Dermis microvascular lymphatic vessel endothelial cell (primary cell): ENCODE measurements around the gene TIMP4. TPM values are rescaled to one million over a fixed set of nuclear protein-coding genes. Genes with fewer than 3 reads are reported as not detected.

Experiments used
- DNase-seq, 2 donors: peaks; one replicate each; pipeline versions ENCODE4 v3.0.0 to v3.0.0-alpha.2; 2010; ENCODE audit warnings: low read depth in 2 of 2
- total RNA-seq: library from RNA; depleted of rRNA; stranded (reverse); fragments of >200 nt; gene quantifications from 2 replicates; pipeline ENCODE4 v1.2.1, GENCODE V29; 2014

TIMP4 gene
- total RNA-seq, 1 donor from 2014 or later, result 0.64 TPM

DNA sequence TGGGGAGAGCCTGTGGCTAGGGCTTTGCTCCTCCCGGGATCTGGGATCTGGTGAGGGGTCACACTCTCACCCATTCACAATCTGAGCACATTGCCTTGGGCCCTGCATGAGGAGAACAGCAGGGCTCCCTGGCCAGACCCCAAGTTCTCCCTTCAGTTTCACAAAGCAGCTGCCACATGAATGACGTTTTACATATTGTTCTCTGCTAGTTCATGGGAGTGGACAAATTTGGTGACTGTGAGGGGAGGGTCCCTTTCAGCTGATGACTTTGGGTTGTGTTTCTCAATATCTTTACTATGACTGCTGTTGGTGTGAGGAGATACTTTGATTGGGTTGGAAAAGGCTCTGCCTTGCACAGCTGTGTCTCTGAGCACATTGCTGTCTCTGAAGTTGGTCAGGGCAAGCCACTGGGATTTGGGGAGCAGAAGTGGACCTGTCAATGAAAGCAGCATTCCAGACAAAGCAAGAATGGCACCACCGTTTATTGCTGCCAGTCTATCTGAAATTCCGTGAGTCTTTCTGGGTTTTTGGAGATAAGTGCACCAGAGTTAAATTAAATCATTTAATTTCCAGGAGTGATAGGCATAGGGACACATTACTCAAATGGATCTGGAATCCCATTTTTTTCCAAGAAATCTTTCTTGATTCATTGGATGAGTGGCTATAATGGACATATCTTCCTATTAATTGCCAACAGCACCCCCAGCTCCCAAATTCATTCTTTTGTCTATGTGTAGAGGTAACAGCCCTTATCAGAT, 10.3 kb downstream of the TIMP4 start:
- no peak for DNase-seq

DNA sequence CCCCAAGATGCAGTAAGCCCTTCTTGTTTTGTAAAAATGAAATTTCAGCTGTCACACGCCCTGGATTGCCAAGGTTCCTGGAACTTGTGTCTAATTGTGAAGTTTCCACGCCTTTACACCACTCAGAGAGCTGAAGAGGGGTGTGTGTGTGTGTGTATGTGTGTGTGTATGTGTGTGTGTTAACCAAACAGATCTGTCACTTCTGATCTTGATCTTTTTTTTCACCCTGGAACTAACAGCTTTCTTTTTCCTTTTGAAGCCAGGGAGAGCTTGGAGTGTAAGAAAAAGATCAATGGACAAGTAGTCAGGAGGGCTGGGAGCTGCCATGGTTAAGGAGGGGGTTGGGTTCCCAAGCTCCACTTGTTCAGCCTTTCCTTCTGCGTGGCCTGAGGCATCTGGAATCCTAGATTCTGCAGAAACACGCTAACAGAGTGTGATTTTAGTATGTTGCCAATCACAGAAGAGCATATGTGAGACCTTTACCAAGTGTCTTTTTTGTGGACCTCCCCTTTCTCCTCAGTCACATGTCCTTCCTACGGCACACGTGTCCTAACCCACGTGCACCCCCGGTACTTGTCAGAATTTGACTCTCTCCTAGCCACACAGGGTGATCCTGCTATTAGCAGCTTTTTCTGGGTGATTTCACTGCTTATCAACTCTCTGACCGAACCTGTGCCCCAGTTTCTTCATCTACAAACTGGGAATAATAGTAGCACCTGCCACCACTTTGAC, 11.5 kb downstream of the TIMP4 start:
- no peak for DNase-seq

DNA sequence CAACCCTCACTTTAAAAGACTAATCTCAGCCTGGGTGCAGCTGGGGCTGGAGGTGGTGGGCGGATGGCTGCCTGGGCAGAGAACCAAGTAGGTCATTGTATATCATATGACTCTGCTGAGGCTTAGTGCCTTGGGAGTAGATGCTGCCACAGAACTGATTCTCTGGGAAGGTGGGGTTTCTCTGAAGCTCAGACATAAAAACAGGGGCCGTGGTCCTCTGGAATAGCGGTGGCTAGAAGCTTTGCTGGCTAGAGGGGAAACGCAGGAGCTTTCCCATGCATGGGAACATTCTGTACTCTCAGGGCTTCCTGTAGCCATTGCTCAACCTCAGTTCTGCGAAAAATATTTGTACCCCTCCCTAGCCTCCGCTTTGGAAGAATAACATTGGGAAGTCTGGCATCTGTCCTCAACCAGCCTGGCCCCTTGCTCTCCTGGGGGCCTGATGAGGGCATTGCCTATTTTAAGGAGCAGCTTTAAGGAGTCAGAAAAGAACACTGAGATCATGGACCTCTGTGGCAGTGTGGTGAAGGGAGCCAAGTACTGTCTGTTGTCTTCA, 14.7 kb downstream of the TIMP4 start:
- peak in 1 of 2 donors; percentile 10 for DNase-seq

DNA sequence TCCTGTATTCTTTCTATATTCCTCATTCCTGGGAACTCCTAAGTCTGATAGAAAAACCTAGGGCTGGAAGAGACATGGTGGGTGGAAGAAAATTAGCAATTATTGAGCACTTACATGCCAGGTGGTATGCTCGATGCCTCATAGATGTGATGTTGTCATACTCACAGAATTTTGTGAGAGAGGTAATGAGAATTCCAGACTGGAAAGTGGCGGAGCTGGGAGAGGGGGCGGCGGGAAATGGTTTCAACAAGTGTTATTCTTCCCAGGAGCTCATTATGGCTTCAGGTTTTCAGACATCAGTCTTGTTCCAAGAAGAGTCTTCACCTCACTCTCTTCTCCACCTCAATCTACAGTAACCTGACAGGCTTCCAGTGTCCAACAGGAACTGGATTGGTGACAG, 16.2 kb downstream of the TIMP4 start:
- no peak for DNase-seq

DNA sequence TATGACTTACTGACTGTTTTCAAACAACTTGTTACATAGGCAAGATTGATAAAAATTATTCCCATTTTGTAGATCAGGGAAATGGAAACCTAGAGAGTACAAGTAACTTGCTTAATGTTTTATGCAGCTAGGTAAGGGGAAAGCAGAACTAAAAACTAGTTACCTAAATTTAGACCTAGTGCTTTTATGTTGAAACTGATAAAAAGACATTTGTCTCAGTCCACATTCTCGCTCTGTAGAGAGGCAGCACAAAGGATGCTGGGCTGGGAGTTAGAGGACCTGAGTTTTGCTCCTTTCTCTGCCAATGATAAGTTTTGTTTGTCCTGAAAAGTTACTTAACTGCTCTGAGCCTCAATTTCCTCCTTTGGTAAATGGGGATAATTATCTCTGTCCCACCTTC, 17.4 kb downstream of the TIMP4 start:
- DNase-seq, result no peak

DNA sequence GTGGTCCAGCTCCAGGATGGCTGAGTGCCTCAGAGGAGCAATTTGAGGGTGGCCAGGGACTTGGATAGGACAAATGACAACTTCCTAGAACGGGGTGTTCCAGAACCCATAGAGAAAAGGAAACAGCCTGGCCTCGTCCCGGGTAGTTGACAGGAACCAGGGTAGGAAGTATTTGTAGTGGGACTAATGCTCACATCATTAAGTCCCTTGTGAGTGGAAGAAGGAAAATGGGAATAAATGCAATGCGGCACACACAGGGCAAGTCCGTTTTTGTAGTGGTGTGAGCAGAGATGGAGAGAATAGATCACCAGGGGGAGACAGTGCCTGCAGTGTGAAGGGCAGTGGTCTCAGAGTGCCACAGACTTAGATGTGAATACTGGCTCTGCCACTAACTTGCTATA, 19.6 kb downstream of the TIMP4 start:
- peak; percentile 63 to 79 for DNase-seq

DNA sequence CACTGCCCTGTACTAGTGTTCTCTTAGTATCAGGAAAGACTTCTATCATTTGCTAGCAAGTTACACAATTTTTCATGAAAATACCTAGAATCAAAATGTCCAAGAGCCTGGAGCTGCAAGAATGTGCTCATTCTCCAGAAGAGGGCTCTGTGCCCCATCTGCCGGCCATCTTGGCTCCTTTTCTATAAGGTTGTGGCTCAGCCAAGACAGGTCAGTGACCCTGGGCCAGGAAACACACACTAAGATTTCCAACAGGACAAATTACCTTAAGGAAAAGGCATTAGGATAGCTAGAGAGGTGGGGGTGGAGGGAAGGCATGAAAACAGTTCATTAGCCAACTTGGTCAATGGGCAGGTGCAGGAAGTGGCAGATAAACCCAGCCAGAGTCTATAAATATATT, 20.7 kb downstream of the TIMP4 start:
- peak in 1 of 2 donors; percentile 29 for DNase-seq

DNA sequence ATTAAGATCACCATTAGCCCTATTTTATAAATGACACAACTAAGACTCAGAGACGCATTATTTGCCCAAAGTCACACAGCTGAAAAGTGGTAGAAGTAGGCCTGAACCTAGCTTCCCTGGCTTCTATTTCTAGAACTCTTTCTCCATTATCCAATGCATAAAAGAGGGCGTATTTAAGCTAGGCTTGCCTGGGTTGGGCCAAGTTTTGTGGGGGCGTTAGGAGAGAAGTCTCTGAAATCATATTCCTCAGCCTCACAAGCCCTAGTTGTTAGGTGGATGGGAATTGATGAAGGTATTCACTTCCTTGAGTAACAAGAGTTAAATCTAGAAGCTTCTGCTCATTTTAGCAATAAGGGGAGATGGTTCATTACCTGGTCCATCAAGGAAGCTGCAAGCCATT, 22.3 kb downstream of the TIMP4 start:
- no peak for DNase-seq

DNA sequence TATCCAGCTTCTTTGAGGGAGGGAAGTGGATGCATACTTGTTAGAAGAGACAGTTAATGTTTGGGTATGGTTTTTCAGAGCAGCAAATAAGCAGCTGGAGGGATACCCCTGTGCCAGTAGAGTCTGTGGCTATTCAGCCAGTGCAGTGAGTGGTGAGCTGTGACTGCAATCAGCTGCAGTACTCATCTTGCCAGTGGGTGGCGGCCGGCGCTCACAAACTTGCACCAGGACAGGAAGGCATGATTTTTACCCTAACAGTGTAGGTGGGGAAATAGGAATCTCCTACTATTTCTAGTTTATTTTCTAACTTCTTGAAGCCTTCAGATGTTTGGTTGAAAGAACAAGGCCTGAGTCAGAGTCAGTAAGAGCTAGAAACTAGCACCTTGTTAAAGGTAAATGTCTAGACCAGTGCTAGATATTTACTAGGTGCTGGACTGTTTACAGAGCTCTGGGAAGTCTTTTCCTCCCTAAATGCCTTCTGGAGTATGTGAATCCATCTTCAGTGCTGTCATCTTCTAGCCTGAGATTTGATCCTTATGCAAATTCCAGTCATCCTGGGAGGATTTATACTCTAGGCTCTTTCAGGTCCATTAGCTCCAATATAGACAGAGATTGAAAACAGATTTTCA, 23.6 kb downstream of the TIMP4 start:
- DNase-seq, result peak; percentile 51 to 70

DNA sequence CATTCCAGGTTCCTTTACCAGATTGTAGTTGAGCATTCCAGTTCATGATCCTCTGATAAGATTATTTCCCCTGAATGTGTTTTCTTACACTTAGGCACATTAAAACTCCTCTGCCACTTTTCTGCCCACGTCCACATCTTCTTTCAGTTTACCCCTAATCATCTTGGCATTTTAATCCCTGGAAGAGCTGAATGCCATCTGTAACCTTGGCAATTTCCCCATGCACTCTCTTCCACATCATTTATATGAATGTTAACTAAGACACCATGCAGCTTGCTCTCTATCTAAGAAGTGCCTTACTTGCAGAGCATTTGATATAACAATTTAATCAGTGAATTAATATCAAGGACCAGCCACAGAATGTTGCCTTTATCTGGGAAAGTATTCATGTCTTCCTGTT, 25.8 kb downstream of the TIMP4 start:
- DNase-seq, result no peak

DNA sequence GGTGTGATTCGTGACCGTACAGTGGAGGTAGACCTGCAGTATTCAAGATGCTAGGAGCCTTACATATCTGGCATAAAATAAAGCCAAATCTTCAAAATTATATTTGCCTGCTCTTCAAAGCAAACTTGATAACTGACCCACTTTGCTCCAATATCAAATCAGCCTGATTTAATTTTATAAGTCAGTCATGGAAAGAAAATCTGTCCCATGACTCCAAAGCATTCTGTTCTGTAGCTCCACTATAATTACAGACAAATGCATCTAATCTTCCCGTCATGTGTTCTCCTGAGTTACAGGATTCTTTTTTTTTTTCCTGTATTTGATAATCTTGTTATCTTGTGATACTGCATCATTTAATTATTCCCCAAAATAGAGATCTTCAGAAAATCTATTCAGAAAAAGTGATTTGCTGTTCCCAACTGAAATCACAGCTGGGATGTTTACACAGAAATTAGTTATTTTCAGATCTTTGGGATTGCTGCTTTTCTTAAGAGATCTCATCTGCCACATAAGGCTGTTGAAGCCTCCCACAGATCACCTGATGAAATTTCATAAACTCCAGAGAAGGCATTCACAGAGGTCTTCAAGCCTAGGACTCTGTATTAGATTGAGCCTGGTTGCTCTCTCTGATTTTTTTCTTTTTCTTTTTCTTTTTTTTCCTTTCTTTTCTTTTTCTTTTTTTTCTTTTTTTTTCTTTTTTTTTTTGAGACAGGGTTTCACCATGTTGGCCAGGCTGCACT, 27.2 kb downstream of the TIMP4 start:
- DNase-seq, result no peak

DNA sequence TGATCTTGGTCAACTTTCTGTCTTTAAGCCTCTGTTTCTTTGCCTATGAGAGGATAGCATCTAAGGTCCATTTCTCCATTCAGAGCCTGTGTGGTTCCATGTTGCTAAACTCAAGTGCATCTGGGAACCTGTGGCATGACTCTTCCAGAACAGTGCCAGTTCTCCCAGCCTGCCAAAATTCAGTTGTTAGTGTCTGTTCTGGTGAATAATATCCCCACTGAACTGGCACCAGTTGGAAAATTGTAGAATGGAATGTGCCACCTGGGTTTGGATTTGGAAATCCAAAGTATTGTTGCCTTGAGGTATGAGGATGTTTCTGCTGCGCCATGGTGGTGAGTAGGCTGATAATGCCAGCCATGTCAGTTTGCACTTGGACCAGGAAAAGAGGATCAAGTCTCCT, 31.3 kb downstream of the TIMP4 start:
- DNase-seq, result no peak

DNA sequence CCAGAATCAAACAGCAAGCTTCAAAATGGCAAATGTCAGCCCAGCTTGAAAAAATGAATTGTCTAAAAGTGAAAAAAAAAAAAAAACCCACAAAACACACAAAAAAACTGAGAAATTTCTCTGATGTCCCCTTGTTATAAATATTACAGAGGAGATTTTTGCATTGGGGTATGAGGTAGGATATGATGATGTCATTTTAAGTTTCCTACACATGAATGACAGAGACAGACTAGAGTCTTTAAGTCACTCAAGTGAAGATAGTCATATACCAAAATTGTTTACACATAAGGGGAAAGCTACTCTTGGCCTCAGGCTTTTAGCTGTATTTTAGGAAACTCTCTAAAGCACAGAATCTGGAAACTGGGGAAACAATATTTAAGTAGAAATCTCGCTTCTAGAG, 32.9 kb downstream of the TIMP4 start:
- no peak for DNase-seq

DNA sequence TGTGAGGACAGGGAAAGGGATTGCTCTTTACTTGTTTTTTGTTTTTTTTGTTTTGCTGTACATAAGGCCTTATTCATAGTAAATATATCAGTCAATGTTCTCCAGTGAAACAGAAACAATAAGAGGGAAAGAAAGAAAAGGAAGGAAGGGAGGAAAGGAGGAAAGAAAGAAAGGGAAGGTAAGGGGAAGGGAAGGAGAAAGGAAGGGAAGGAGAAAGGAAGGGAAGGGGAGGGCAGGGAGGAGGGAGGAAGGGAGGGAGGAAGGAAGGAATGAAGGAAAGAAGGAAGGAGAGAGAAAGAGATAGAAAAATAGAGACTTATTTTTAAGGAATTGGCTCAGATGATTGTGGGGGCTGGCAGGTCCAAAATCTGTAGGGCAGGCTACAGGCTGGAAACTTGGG, 37.2 kb downstream of the TIMP4 start:
- no peak for DNase-seq

DNA sequence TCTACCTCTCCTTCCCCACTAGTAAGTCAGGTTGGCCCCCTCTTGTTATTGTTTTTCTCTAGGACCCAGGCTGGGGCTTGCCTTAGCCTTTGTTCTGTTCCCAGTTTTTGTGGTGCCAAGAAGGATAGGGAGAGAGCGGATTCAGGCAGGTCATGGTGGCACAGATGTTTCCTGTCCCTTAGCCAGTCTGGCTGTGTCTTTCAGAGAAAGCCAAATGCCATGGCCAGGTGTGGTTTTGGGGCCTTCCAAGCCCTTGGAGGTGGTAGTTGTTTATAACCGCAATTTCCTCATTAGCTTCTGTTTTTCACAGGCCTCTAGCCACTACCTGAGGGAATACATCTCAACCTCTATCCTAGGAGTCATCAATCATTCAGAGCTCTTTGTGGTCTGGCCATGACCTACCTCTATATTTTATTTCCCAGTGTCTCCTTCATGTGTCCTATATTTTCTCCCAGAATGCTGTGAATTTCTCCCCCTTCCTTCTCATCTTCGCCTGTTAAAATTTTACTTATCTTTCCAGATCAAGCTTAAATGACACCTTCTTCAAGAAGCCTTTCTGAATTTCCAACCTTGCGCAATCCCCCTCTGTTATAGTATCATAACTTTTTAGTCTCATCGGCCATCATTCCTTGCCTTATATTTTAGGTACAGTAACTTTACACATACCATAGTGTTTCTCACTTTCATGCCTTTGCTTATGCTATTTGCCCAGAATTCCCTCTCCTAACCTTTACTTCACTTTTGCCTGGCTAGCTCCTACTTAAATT, 38.2 kb downstream of the TIMP4 start:
- DNase-seq, result peak; percentile 73 to 90

DNA sequence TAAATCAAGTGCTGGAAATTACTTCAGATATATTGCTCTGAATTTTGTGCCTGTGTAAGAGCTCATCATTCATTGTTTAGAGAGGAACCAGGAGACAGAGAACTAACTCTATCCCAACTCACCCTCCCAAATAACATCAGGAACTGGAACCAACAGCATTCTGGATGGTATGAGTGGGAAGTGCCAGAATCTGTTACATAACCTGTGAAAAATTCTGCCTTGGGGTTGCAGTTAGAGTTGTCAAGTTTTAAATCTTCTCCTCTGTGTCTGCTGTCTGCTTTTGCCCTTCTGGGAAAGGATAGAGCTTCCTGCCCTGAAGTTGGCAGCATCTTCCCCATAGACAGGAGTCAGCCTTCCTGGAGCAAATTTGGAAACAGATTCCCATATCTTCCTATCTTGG, 41.2 kb downstream of the TIMP4 start:
- DNase-seq, result no peak

DNA sequence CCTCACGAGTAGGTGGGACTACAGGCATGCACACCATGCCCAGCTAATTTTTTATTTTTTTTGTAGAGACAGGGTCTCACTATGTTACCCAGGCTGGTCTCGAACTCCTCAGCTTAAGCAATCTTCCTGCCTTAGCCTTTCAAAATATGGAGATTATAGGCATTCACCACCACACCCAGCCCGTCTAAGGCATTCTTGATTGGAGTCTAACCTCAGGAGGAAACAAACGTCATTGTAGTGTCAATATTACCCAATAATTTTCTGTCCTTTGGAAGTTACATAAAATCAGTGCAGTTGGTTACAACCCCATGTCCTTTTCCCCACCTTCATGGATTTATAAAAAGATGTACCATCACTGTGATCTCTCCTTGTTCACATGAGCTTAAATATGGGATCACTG, 41.8 kb downstream of the TIMP4 start:
- no peak for DNase-seq

DNA sequence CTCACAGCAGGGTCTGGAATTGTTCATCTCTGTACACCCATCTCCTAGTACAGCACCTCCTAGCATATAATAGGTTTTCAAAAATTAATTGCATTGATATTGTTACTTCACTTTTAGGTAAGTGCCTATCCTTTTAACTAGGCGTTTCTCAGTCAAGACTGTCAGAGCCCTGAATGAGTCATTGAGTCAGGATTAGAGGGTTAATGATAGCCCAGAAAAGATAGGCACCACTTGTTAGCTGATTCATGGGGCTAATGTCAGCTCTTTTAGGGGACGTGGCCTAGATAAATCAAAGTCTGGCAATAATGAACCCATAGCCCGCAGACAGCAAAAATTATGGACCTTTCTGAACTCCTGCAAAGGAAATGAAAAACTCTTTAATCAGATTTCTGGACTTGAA, 42.9 kb downstream of the TIMP4 start:
- no peak for DNase-seq

DNA sequence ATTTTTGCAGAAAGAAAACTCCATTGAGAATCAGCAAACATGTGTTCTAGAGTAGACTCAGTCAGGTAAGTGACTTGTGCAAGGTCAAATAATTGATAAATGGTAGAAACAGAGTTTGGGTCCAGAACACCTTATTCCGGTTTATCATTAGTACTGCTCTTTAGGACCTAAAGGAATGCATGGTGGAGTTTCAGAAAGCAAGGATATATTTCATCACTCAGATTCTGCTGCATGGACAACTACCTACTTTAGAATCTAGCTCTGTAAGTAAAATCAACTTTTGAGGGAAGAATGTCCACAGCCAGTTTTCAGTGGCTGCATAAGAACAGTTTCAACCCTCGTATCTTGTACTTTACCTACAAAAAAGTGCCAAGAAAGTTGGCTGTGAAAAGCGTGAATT, 43.6 kb downstream of the TIMP4 start:
- DNase-seq, result no peak

DNA sequence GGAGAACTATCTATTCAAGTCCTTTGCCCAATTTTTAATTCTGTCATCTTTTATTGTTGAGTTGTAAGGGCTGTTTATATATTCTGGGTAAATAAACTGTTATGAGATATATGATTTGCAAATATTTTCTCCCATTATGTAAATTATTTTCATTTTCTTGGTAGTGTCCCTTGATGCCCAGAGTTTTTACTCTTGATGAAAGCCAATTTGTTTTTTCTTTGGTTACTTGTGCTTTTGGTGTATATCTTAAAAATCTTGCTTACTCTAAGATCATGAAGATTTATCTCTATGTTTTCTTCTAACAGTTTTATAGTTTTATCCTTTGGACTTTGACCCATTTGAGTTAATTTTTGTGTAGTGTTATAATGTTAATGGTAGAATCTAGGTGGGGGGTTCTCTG, 44.5 kb downstream of the TIMP4 start:
- DNase-seq, result no peak
